HG03064 (cell line): Measurements from ENCODE around the gene MEX3A.
"Not testable (repeated sequence)": the region's sequence is repeated elsewhere in the genome, so short reads cannot be mapped to it uniquely, and the experiment has no call there.

Experiments
- ATAC-seq: cut with Tn5 transposase; IDR thresholded peaks from one replicate; pipeline ENCODE4 v1.9.1; 2021; ENCODE audit warnings: low read depth; ENCODE audit not compliant: unreplicated experiment

Gene MEX3A

GRCh38 chr1:156118177-156118868, 36.1 kb upstream of the MEX3A start:
- ATAC-seq, result no peak

GRCh38 chr1:156117414-156118176, 35.3 kb upstream of the MEX3A start:
- ATAC-seq, result no peak

- ATAC-seq, result not testable (repeated sequence)
Measured at GRCh38 chr1:156116731-156117130, 34.5 kb upstream of the MEX3A start.

DNA sequence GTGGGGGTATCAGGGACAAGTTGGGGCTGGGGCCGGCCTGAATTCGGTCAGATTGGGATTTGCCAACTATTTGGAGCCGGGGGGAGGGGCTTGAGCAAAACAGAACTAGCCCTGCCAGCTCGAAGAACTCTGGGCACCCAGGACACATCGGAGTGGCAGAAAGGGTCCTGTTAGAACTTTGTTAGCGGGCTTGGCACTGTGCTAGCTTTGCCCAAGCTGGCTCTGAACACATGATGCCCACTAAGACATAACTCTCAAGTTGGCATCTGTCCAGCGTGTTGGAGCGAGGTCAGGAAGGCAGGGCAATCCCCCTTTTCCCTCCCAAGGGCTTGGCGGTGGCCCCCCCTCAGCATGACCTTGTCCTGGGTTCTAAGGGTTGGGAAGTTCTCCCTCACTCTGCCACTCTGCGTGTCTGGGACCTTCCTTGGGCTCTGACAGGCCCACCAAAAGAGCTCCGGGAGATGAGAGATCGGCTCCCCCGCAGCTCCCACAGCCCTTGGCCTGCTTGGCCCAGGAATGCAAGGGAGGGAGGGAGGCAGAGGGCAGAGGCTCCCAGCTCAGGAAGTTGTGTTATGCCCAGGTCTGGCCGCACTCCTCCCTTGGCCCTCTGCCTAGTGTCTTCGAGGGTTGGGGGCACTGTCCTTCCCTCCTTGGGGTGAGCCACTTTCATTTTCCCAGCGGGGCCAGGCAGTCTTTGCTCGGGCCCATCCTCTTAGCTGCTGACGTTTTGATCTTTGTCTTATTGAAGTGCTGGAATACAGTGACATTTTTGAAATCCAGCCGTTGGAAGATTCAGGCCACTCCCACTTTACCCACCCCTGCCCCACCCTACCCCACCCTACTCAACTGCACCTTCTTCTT, 33.5 kb upstream of the MEX3A start:
- no peak for ATAC-seq

DNA sequence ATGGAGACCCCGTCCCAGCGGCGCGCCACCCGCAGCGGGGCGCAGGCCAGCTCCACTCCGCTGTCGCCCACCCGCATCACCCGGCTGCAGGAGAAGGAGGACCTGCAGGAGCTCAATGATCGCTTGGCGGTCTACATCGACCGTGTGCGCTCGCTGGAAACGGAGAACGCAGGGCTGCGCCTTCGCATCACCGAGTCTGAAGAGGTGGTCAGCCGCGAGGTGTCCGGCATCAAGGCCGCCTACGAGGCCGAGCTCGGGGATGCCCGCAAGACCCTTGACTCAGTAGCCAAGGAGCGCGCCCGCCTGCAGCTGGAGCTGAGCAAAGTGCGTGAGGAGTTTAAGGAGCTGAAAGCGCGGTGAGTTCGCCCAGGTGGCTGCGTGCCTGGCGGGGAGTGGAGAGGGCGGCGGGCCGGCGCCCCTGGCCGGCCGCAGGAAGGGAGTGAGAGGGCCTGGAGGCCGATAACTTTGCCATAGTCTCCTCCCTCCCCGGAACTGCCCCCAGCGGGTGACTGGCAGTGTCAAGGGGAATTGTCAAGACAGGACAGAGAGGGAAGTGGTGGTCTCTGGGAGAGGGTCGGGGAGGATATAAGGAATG, 32.8 kb upstream of the MEX3A start:
- ATAC-seq, result no peak

GRCh38 chr1:156114101-156114918, 32.0 kb upstream of the MEX3A start, which contains the start of gene LMNA:
Gene LMNA, plus strand, starts transcription at chr1:156114711. Its CDS starts 208 bp downstream, at chr1:156114919.
- no peak for ATAC-seq

DNA sequence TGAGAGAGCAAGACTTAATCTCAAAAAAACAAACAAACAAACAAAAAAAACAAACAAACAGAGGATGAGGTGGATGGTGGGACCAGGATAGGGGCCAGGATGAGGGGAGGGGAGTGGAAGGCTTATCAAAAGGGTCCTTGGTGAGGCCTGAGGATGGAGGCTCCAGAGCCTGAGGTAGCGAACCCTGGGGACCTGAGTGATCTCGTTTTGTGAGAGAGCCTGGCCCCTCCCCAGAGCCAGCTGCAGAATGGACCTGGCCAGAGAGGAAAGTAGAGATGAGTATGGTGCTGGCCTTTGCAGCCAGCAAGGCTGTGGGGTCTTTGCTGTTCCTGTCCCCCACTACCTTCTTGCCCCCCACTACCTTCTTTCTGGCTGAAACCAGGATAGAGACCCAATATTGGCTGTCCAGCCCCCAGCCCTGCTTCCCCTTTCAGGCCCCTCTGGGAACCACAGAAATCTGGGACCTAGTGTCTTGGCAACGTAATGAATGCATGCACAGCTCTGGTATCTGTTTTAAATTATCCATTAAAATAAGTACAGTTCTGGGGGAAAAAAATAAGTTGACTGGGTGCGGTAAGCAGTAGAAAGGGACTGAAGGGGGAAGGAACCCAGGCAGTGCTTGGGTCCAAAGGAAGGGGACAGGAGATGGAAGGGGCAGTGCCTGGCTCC, 31.2 kb upstream of the MEX3A start:
- ATAC-seq, result no peak

GRCh38 chr1:156112276-156113137, 30.2 kb upstream of the MEX3A start:
- ATAC-seq, result no peak

DNA sequence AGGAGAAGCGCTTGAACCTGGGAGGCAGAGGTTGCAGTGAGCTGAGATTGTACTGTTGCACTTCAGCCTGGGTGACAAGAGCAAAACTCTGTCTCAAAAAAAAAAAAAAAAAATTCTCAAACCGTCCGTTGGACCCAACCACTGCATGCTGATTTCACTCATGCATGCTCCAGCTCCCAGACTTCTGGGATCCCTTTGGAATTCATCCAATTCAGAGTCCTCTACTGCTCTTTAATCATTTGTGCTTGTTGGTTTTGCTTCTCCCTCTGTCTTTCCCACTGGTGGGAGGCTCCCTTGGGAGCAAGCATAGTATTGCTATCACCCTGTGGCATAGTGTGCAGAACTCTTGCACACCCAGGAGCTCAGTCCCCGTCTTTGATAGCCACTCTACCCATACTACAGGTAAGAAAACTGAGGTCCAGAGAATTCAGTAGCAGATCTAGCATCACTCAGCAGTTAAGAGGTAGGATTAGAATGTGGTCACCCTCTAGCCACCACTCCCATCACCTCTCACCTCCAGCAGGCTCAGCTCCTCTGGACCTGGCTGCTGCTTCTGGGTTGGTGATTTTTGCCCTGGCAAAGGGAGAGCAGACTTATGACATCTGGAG, 29.2 kb upstream of the MEX3A start:
- no peak for ATAC-seq

DNA sequence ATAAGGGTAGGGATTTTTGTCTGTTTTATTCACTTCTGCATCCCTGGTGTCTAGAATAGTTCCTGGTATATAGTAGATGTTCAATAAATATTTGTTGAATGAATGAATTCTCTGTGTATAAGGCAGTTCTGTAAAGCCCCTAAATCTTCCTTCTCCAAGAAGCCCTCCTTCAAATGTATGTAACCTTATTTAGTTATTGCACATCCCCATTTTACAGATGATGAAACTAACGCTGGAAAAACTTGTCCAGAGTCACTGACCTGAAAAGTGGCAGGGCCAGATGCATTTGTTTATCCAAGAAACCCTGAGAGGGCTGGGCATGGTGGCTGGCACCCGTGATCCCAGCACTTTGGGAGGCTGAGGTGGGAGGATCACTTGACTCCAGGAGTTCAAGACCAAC, 28.0 kb upstream of the MEX3A start:
- no peak for ATAC-seq

- ATAC-seq, result no peak
Measured at GRCh38 chr1:156108664-156109241, 26.5 kb upstream of the MEX3A start.

DNA sequence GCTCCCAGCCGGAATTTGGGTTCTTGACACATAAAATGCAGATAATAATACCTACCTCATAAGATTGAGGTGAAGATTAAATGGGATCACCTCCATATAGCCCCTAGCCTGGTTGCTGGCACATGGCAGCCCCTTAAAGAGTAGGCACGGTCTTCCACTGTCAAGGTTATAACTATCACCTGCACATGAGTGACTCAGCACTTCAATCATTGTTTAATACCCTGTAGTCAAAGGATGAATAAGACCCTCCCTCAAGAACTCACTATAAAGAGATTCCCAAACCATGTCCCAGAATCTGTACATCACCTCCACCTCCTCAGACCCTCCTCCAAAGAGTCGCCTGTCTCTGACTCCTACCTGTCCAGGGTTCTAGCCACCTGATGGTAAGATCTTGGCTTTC, 25.8 kb upstream of the MEX3A start:
- ATAC-seq, result no peak

GRCh38 chr1:156106624-156107488, 24.6 kb upstream of the MEX3A start:
- ATAC-seq, result no peak

GRCh38 chr1:156104861-156105832, 22.9 kb upstream of the MEX3A start:
- ATAC-seq, result no peak

GRCh38 chr1:156104065-156104810, 22.0 kb upstream of the MEX3A start:
- ATAC-seq, result no peak
